Immature natural killer cell (primary cell): ENCODE results near the gene MTARC2. TPM values are rescaled to one million over a fixed set of nuclear protein-coding genes. Genes with fewer than 3 reads are reported as not detected.

Experiments
- DNase-seq, 3 donors: peaks; one replicate each; pipeline ENCODE4 v3.0.0; 2022; ENCODE audit warnings: mixed read lengths in 1 of 3
- H3K27ac Mint-ChIP-seq, 6 donors: one replicate each; pipeline ENCODE4 v1.8.0; 2020; ENCODE audit warnings: mixed read lengths in 6 of 6, mild to moderate bottlenecking in 5 of 6, inconsistent platforms in 4 of 6, moderate library complexity in 3 of 6
- H3K27me3 Mint-ChIP-seq, 3 donors: one replicate each; pipeline ENCODE4 v1.8.0; 2020 to 2021; ENCODE audit warnings: low read depth in 3 of 3, mild to moderate bottlenecking in 3 of 3, mixed read lengths in 3 of 3, moderate library complexity in 3 of 3, inconsistent platforms in 1 of 3
- H3K36me3 Mint-ChIP-seq, 3 donors: one replicate each; pipeline ENCODE4 v1.8.0; 2020; ENCODE audit warnings: mixed read lengths in 3 of 3, inconsistent platforms in 2 of 3, mild to moderate bottlenecking in 2 of 3
- H3K4me1 Mint-ChIP-seq, 2 donors: one replicate each; pipeline ENCODE4 v1.8.0; 2020; ENCODE audit warnings: inconsistent platforms in 2 of 2, mild to moderate bottlenecking in 2 of 2, mixed read lengths in 2 of 2, moderate library complexity in 1 of 2
- H3K4me3 Mint-ChIP-seq, 5 donors: one replicate each; pipeline ENCODE4 v1.8.0; 2020; ENCODE audit warnings: mild to moderate bottlenecking in 5 of 5, mixed read lengths in 5 of 5, inconsistent platforms in 3 of 5, moderate library complexity in 3 of 5
- H3K9me3 Mint-ChIP-seq, 6 donors: one replicate each; pipeline ENCODE4 v1.8.0; 2020; ENCODE audit warnings: mild to moderate bottlenecking in 6 of 6, mixed read lengths in 6 of 6, inconsistent platforms in 4 of 6, moderate library complexity in 3 of 6
- polyA plus RNA-seq, 3 donors: library from polyadenylated mRNA; unstranded; fragments of 300-500 nt; fragmentation: Illumina TruSeq; gene quantifications; one replicate each; pipeline ENCODE4 v1.2.3, GENCODE V29; 2021

MTARC2 gene
- polyA plus RNA-seq, 3 donors from 2014 or later, result 0.28 to 2.3 (median 1.5) TPM

GRCh38 chr1:220787069-220787619 lies 39.0 kb downstream of the MTARC2 start:
- no peaks in the 10 kb centered on the region for H3K9me3 Mint-ChIP-seq
- no peak overlapping the region for H3K27ac Mint-ChIP-seq
- DNase-seq, result no peak
- no peaks in the 10 kb centered on the region for H3K36me3 Mint-ChIP-seq
- H3K4me3 Mint-ChIP-seq, result peak overlapping the region in 1 of 5 donors; percentile 12
- no peaks in the 10 kb centered on the region for H3K4me1 Mint-ChIP-seq
- H3K27me3 Mint-ChIP-seq, result peaks cover 4 to 13% (median 8%) of the 10 kb centered on the region in 3 donors

- Mint-ChIP-seq H3K4me1 (no peaks in the 10 kb centered on the region), H3K36me3 (no peaks in the 10 kb centered on the region), H3K27ac (no peak overlapping the region), H3K4me3 (no peak overlapping the region), H3K27me3 (peaks cover 2 to 13% (median 8%) of the 10 kb centered on the region in 3 donors), H3K9me3 (no peaks in the 10 kb centered on the region)
- DNase-seq, result no peak
These were observed 40.8 kb downstream of the MTARC2 start for GRCh38 chr1:220788900-220789299.

- Mint-ChIP-seq H3K27me3 (peaks cover 2 to 11% (median 7%) of the 10 kb centered on the region in 3 donors), H3K36me3 (no peaks in the 10 kb centered on the region), H3K4me3 (no peak overlapping the region), H3K9me3 (no peaks in the 10 kb centered on the region), H3K27ac (no peak overlapping the region), H3K4me1 (no peaks in the 10 kb centered on the region)
- DNase-seq, result no peak
These were observed 41.5 kb downstream of the MTARC2 start for GRCh38 chr1:220789532-220790147.

GRCh38 chr1:220791285-220791684 lies 43.2 kb downstream of the MTARC2 start:
- Mint-ChIP-seq H3K27ac (no peak overlapping the region), H3K36me3 (no peaks in the 10 kb centered on the region), H3K27me3 (peaks cover 0 to 7% (median 0%) of the 10 kb centered on the region in 3 donors), H3K4me1 (no peaks in the 10 kb centered on the region), H3K9me3 (no peaks in the 10 kb centered on the region), H3K4me3 (no peak overlapping the region)
- no peak for DNase-seq

GRCh38 chr1:220791956-220792355 lies 43.8 kb downstream of the MTARC2 start:
- Mint-ChIP-seq H3K9me3 (no peaks in the 10 kb centered on the region), H3K4me3 (no peak overlapping the region), H3K4me1 (no peaks in the 10 kb centered on the region), H3K27me3 (peaks cover 0 to 7% (median 0%) of the 10 kb centered on the region in 3 donors), H3K27ac (no peak overlapping the region), H3K36me3 (no peaks in the 10 kb centered on the region)
- no peak for DNase-seq

GRCh38 chr1:220796530-220796929 lies 48.4 kb downstream of the MTARC2 start:
- DNase-seq, result no peak
- Mint-ChIP-seq H3K27me3 (no peaks in the 10 kb centered on the region), H3K9me3 (no peaks in the 10 kb centered on the region), H3K4me3 (no peak overlapping the region), H3K27ac (no peak overlapping the region), H3K36me3 (no peaks in the 10 kb centered on the region), H3K4me1 (no peaks in the 10 kb centered on the region)

- Mint-ChIP-seq H3K27me3 (peaks cover 0 to 3% (median 0%) of the 10 kb centered on the region in 3 donors), H3K4me1 (no peaks in the 10 kb centered on the region), H3K36me3 (no peaks in the 10 kb centered on the region), H3K9me3 (no peaks in the 10 kb centered on the region), H3K4me3 (no peak overlapping the region), H3K27ac (no peak overlapping the region)
- no peak for DNase-seq
These were observed 48.9 kb downstream of the MTARC2 start for GRCh38 chr1:220797044-220797443.

GRCh38 chr1:220797553-220797952 lies 49.4 kb downstream of the MTARC2 start:
- no peaks in the 10 kb centered on the region for H3K36me3 Mint-ChIP-seq

GRCh38 chr1:220798338-220798737 lies 50.2 kb downstream of the MTARC2 start:
- H3K4me1 Mint-ChIP-seq, result no peaks in the 10 kb centered on the region
- H3K9me3 Mint-ChIP-seq, result no peaks in the 10 kb centered on the region
- DNase-seq, result no peak
- peaks cover 0 to 3% (median 3%) of the 10 kb centered on the region in 3 donors for H3K27me3 Mint-ChIP-seq
- H3K4me3 Mint-ChIP-seq, result no peak overlapping the region
- no peaks in the 10 kb centered on the region for H3K36me3 Mint-ChIP-seq
- H3K27ac Mint-ChIP-seq, result no peak overlapping the region

More at GRCh38 chr1:220797553-220797952, 49.4 kb downstream of the MTARC2 start:
- H3K27me3 Mint-ChIP-seq, result peaks cover 0 to 3% (median under 1%) of the 10 kb centered on the region in 3 donors
- no peak overlapping the region for H3K27ac Mint-ChIP-seq
- H3K9me3 Mint-ChIP-seq, result no peaks in the 10 kb centered on the region
- no peaks in the 10 kb centered on the region for H3K4me1 Mint-ChIP-seq
- H3K4me3 Mint-ChIP-seq, result no peak overlapping the region
- no peak for DNase-seq

GRCh38 chr1:220800262-220800661 lies 52.1 kb downstream of the MTARC2 start:
- no peak overlapping the region for H3K27ac Mint-ChIP-seq
- DNase-seq, result no peak
- H3K36me3 Mint-ChIP-seq, result no peaks in the 10 kb centered on the region
- peaks cover 0 to 3% (median 3%) of the 10 kb centered on the region in 3 donors for H3K27me3 Mint-ChIP-seq
- no peak overlapping the region for H3K4me3 Mint-ChIP-seq
- no peaks in the 10 kb centered on the region for H3K4me1 Mint-ChIP-seq
- H3K9me3 Mint-ChIP-seq, result no peaks in the 10 kb centered on the region

- Mint-ChIP-seq H3K36me3 (no peaks in the 10 kb centered on the region), H3K27ac (no peak overlapping the region), H3K4me3 (no peak overlapping the region), H3K27me3 (peaks cover 7 to 8% (median 8%) of the 10 kb centered on the region in 3 donors), H3K4me1 (no peaks in the 10 kb centered on the region), H3K9me3 (no peaks in the 10 kb centered on the region)
- no peak for DNase-seq
These were observed 55.5 kb downstream of the MTARC2 start for GRCh38 chr1:220803401-220804201.

GRCh38 chr1:220804202-220804586 lies 56.1 kb downstream of the MTARC2 start:
- H3K27ac Mint-ChIP-seq, result no peak overlapping the region
- H3K27me3 Mint-ChIP-seq, result peaks cover 7 to 8% (median 8%) of the 10 kb centered on the region in 3 donors
- no peak overlapping the region for H3K4me3 Mint-ChIP-seq
- H3K4me1 Mint-ChIP-seq, result no peaks in the 10 kb centered on the region
- H3K36me3 Mint-ChIP-seq, result no peaks in the 10 kb centered on the region
- no peaks in the 10 kb centered on the region for H3K9me3 Mint-ChIP-seq
- DNase-seq, result no peak

GRCh38 chr1:220806408-220806807 lies 58.3 kb downstream of the MTARC2 start:
- no peaks in the 10 kb centered on the region for H3K9me3 Mint-ChIP-seq
- H3K36me3 Mint-ChIP-seq, result no peaks in the 10 kb centered on the region
- peaks cover 8 to 12% of the 10 kb centered on the region in 2 donors for H3K4me1 Mint-ChIP-seq
- H3K27me3 Mint-ChIP-seq, result peaks cover 8 to 15% (median 9%) of the 10 kb centered on the region in 3 donors
- no peak overlapping the region for H3K27ac Mint-ChIP-seq
- no peak for DNase-seq
- H3K4me3 Mint-ChIP-seq, result no peak overlapping the region

GRCh38 chr1:220807726-220808125 lies 59.6 kb downstream of the MTARC2 start:
- Mint-ChIP-seq H3K9me3 (no peaks in the 10 kb centered on the region), H3K4me1 (peaks cover 8 to 12% of the 10 kb centered on the region in 2 donors), H3K4me3 (no peak overlapping the region), H3K27me3 (peaks cover 9 to 17% (median 11%) of the 10 kb centered on the region in 3 donors), H3K27ac (no peak overlapping the region), H3K36me3 (no peaks in the 10 kb centered on the region)
- DNase-seq, result no peak
